WTC11 (cell line): ENCODE data around the gene KNSTRN. TPM values are rescaled to one million over a fixed set of nuclear protein-coding genes. Genes with fewer than 3 reads are reported as not detected.

Experiments
- ATAC-seq: fragments of 200-7000 bp; cut with Tn5 transposase; 2 replicates; pipeline ENCODE4 v1.10.0; 2021; ENCODE audit warnings: mild to moderate bottlenecking, moderate library complexity
- CTCF ChIA-PET: fragments of 300-600 bp; sonication (Branson Sonifier 250); formaldehyde crosslinking; loops from one replicate; lab custom pipeline; 2021; ENCODE audit warnings: antibody characterized with exemption; lab: Charles Lee
- POLR2A ChIA-PET: fragments of 350-600 bp; sonication (Branson Sonifier 250); formaldehyde crosslinking; loops from one replicate; lab custom pipeline; 2021; ENCODE audit warnings: antibody characterized with exemption; lab: Charles Lee
- DNase-seq: peaks from one replicate; pipeline ENCODE4 v3.0.0; 2021; ENCODE audit warnings: low spot score
- H3K27ac Mint-ChIP-seq: 2 replicates; pipeline ENCODE4 v1.8.0; 2021; ENCODE audit warnings: mixed read lengths
- H3K27me3 Mint-ChIP-seq: 2 replicates; pipeline ENCODE4 v1.8.0; 2021; ENCODE audit warnings: low read depth, mild to moderate bottlenecking, moderate library complexity, mixed read lengths
- H3K36me3 Mint-ChIP-seq: 2 replicates; pipeline ENCODE4 v1.8.0; 2021; ENCODE audit warnings: mixed read lengths
- H3K4me1 Mint-ChIP-seq: 2 replicates; pipeline ENCODE4 v1.8.0; 2022; ENCODE audit warnings: mixed read lengths
- H3K4me3 Mint-ChIP-seq: 2 replicates; pipeline ENCODE4 v1.8.0; 2021; ENCODE audit warnings: mild to moderate bottlenecking, moderate library complexity, mixed read lengths
- H3K9me3 Mint-ChIP-seq: 2 replicates; pipeline ENCODE4 v1.8.0; 2021; ENCODE audit warnings: mixed read lengths
- AFF4 ChIP-seq: sonication (generic); formaldehyde crosslinking; IDR thresholded peaks from 2 replicates; pipeline ENCODE4 v1.8.1; 2023; ENCODE audit warnings: mild to moderate bottlenecking, missing genetic modification reagents, borderline replicate concordance
- ATF2 ChIP-seq: sonication (generic); formaldehyde crosslinking; IDR thresholded peaks from 2 replicates; pipeline ENCODE4 v1.8.1; 2022; ENCODE audit warnings: low read depth, missing genetic modification reagents, borderline replicate concordance
- CBFB ChIP-seq: sonication (generic); formaldehyde crosslinking; IDR thresholded peaks from 2 replicates; pipeline ENCODE4 v1.8.1; 2022; ENCODE audit warnings: mild to moderate bottlenecking, low read depth, missing genetic modification reagents
- CDX4 ChIP-seq: fragments of 250-450 bp; sonication (Bioruptor Pico); IDR thresholded peaks from 2 replicates; pipeline ENCODE4 v1.9.0; 2021; ENCODE audit warnings: moderate library complexity, mild to moderate bottlenecking, inconsistent platforms, borderline replicate concordance
- CREM ChIP-seq: sonication (generic); formaldehyde crosslinking; IDR thresholded peaks from 2 replicates; pipeline ENCODE4 v1.8.1; 2022; ENCODE audit warnings: mild to moderate bottlenecking, missing genetic modification reagents, moderate library complexity
- E2F1 ChIP-seq: sonication (generic); formaldehyde crosslinking; IDR thresholded peaks from 2 replicates; pipeline ENCODE4 v1.8.0; 2022; ENCODE audit warnings: mild to moderate bottlenecking, missing genetic modification reagents
- E2F5 ChIP-seq: sonication (generic); formaldehyde crosslinking; IDR thresholded peaks from 2 replicates; pipeline ENCODE4 v1.8.1; 2022; ENCODE audit warnings: mild to moderate bottlenecking, moderate library complexity, missing genetic modification reagents
- FOXJ3 ChIP-seq: sonication (generic); formaldehyde crosslinking; IDR thresholded peaks from 2 replicates; pipeline ENCODE4 v1.9.0; 2021; ENCODE audit warnings: missing genetic modification reagents, mild to moderate bottlenecking, borderline replicate concordance
- FOXP4 ChIP-seq: sonication (generic); formaldehyde crosslinking; IDR thresholded peaks from 2 replicates; pipeline ENCODE4 v1.8.0; 2022; ENCODE audit warnings: mild to moderate bottlenecking, missing genetic modification reagents
- IRF2 ChIP-seq: sonication (generic); formaldehyde crosslinking; IDR thresholded peaks from 2 replicates; pipeline ENCODE4 v1.8.0; 2022; ENCODE audit warnings: low read depth, missing genetic modification reagents, borderline replicate concordance
- MYBL2 ChIP-seq: sonication (generic); formaldehyde crosslinking; IDR thresholded peaks from 2 replicates; pipeline ENCODE4 v1.8.1; 2023; ENCODE audit warnings: mild to moderate bottlenecking, moderate library complexity, missing genetic modification reagents
- NFYB ChIP-seq: sonication (generic); formaldehyde crosslinking; conservative IDR thresholded peaks from 2 replicates; pipeline ENCODE4 v1.8.0; 2022; ENCODE audit warnings: low read depth, missing genetic modification reagents
- OVOL2 ChIP-seq: fragments of 250-450 bp; sonication (Bioruptor Pico); IDR thresholded peaks from 2 replicates; pipeline ENCODE4 v1.9.0; 2021; ENCODE audit warnings: mild to moderate bottlenecking, borderline replicate concordance
- RELA ChIP-seq: sonication (generic); formaldehyde crosslinking; IDR thresholded peaks from 2 replicates; pipeline ENCODE4 v1.8.1; 2022; ENCODE audit warnings: missing genetic modification reagents, mild to moderate bottlenecking, borderline replicate concordance
- SMAD3 ChIP-seq: sonication (generic); formaldehyde crosslinking; IDR thresholded peaks from 2 replicates; pipeline ENCODE4 v1.8.0; 2022; ENCODE audit warnings: missing genetic modification reagents, mild to moderate bottlenecking, borderline replicate concordance
- USF1 ChIP-seq: sonication (generic); formaldehyde crosslinking; IDR thresholded peaks from 2 replicates; pipeline ENCODE4 v1.8.0; 2022; ENCODE audit warnings: mild to moderate bottlenecking, missing genetic modification reagents
- ZNF121 ChIP-seq: sonication (generic); formaldehyde crosslinking; IDR thresholded peaks from 2 replicates; pipeline ENCODE4 v1.8.0; 2023; ENCODE audit warnings: missing genetic modification reagents
- ZNF138 ChIP-seq: sonication (generic); formaldehyde crosslinking; conservative IDR thresholded peaks from 2 replicates; pipeline ENCODE4 v1.8.1; 2022; ENCODE audit warnings: mild to moderate bottlenecking, moderate library complexity, missing genetic modification reagents
- total RNA-seq: library from RNA; stranded (reverse); gene quantifications from 3 replicates; pipeline ENCODE4 v1.2.3, GENCODE V29; 2021
- TF ChIP-seq, protein P1 (sequence below): fragments of 250-450 bp; sonication (Bioruptor Pico); IDR thresholded peaks from 2 replicates; pipeline ENCODE4 v1.9.0; 2021; ENCODE audit warnings: mild to moderate bottlenecking

KNSTRN gene
- total RNA-seq, 1 experiment from 2014 or later: 73.4 TPM

DNA sequence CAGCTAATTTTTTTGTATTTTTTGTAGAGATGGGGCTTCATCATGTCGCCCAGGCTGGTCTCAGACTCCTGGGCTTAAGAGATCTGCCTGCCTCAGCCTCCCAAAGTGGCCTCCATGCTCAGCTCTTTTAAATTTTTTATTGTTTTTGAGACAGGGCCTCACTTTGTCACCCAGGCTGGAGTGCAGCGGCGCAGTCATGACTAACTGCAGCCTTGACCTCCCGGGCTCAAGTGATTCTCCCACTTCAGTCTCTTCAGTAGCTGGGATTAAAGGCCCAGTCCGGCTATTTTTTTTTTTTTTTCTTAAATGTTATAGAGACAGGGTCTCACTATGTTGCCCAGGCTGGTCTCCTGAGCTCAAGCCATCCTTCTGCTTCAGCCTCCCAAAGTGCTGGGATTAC is 43.2 kb downstream of the KNSTRN start:
- H3K36me3 Mint-ChIP-seq: no peaks in the 10 kb centered on the region
- no peaks in the 10 kb centered on the region for H3K9me3 Mint-ChIP-seq
- H3K4me3 Mint-ChIP-seq: no peak overlapping the region
- TF ChIP-seq AFF4 (CRISPR knock-in tag): no peak
- TF ChIP-seq, protein P1, sequence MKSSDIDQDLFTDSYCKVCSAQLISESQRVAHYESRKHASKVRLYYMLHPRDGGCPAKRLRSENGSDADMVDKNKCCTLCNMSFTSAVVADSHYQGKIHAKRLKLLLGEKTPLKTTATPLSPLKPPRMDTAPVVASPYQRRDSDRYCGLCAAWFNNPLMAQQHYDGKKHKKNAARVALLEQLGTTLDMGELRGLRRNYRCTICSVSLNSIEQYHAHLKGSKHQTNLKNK (CRISPR knock-in tag): no peak
- no peak for TF ChIP-seq OVOL2
- TF ChIP-seq E2F5 (CRISPR knock-in tag): no peak
- TF ChIP-seq E2F1 (CRISPR knock-in tag): no peak
- no peak for TF ChIP-seq ATF2 (CRISPR knock-in tag)
- TF ChIP-seq CREM: no peak
- TF ChIP-seq RELA (CRISPR knock-in tag): no peak
- TF ChIP-seq SMAD3 (CRISPR knock-in tag): no peak
- no peak for TF ChIP-seq ZNF138
- TF ChIP-seq FOXP4 (CRISPR knock-in tag): no peak
- no peak for TF ChIP-seq FOXJ3 (CRISPR knock-in tag)
- no peak for TF ChIP-seq IRF2 (CRISPR knock-in tag)
- no peak for TF ChIP-seq ZNF121 (CRISPR knock-in tag)
- no peak for TF ChIP-seq MYBL2 (CRISPR knock-in tag)
- TF ChIP-seq CBFB (CRISPR knock-in tag): no peak
- TF ChIP-seq NFYB (CRISPR knock-in tag): no peak
- TF ChIP-seq USF1 (CRISPR knock-in tag): no peak
- no peak for TF ChIP-seq CDX4 (CRISPR knock-in tag)
- CTCF ChIA-PET: interaction anchor here (0.9 to 8.5 kb wide), 4 partner anchors 57 to 116 kb away, joined by 3 to 98 read pairs (median 28); partner anchors contain the start of gene CCDC9B
- no peaks in the 10 kb centered on the region; the same call in 1 of the 2 replicates for H3K27me3 Mint-ChIP-seq
- ATAC-seq: no peak
- peaks cover 33% of the 10 kb centered on the region for H3K4me1 Mint-ChIP-seq
- no peak overlapping the region for H3K27ac Mint-ChIP-seq
- POLR2A ChIA-PET: no interaction called here
- DNase-seq: no peak
